HG02840 (cell line): Measurements from ENCODE around the gene PCDHGB5.
"Not testable (repeated sequence)": the region's sequence is repeated elsewhere in the genome, so short reads cannot be mapped to it uniquely, and the experiment has no call there.

Experiments used
- ATAC-seq: cut with Tn5 transposase; IDR thresholded peaks from one replicate; pipeline ENCODE4 v1.9.1; 2021; ENCODE audit warnings: mild to moderate bottlenecking, moderate library complexity, moderate number of reproducible peaks; ENCODE audit not compliant: unreplicated experiment, low FRiP score

PCDHGB5 gene

GRCh38 chr5:141375444-141376155, 22.1 kb upstream of the PCDHGB5 start:
- not testable (repeated sequence) for ATAC-seq

- ATAC-seq, result no peak
Measured at GRCh38 chr5:141382469-141383294, 15.1 kb upstream of the PCDHGB5 start, which contains the start of gene PCDHGA7. TSS of gene PCDHGA7 (plus strand) at chr5:141382742. CDS start at chr5:141382900, 158 bp downstream.

- ATAC-seq, result no peak
Measured at GRCh38 chr5:141383345-141383744, 14.4 kb upstream of the PCDHGB5 start.

- no peak for ATAC-seq
Measured at GRCh38 chr5:141384471-141385267, 13.1 kb upstream of the PCDHGB5 start.

DNA sequence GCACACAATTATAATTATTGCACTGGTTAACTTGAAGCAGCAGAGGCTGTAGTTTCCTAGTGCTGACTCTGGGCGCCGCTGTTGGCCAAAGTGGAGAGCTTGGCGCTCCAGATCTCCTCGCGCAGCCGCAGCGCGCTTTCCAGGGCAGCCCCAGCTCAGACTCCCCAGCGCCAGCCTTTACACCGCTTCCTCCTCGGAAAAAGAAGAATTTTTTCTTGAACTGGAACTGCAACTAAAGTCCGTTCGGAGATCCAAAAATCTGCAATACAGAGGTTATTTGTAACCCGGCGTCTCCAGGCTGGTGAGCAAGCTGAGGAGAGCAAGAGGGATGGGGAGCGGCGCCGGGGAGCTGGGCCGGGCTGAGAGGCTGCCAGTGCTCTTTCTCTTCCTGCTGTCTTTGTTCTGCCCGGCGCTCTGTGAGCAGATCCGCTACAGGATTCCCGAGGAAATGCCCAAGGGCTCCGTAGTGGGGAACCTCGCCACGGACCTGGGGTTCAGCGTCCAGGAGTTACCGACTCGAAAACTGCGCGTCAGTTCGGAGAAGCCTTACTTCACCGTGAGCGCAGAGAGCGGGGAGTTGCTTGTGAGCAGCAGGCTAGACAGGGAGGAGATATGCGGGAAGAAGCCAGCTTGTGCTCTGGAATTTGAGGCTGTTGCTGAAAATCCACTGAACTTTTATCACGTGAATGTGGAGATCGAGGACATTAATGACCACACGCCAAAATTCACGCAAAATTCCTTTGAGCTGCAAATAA, 10.0 kb upstream of the PCDHGB5 start, which contains the start of gene PCDHGB4:
Gene PCDHGB4 (plus strand): TSS at position 142 of the 755 bp plus-strand sequence. CDS start 187 bp downstream, at position 329.
- ATAC-seq, result not testable (repeated sequence)

DNA sequence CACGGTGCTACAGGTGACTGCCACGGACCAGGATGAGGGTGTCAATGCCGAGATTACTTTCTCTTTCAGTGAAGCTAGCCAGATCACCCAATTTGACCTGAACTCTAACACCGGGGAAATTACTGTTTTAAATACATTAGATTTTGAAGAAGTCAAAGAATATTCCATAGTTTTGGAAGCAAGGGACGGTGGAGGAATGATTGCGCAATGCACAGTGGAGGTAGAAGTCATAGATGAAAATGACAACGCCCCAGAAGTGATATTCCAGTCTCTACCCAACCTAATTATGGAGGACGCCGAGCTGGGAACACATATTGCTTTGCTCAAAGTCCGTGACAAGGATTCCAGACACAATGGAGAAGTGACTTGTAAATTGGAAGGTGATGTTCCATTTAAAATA, 9.1 kb upstream of the PCDHGB5 start:
- ATAC-seq, result no peak

GRCh38 chr5:141389153-141390042, 8.3 kb upstream of the PCDHGB5 start:
- ATAC-seq, result no peak

DNA sequence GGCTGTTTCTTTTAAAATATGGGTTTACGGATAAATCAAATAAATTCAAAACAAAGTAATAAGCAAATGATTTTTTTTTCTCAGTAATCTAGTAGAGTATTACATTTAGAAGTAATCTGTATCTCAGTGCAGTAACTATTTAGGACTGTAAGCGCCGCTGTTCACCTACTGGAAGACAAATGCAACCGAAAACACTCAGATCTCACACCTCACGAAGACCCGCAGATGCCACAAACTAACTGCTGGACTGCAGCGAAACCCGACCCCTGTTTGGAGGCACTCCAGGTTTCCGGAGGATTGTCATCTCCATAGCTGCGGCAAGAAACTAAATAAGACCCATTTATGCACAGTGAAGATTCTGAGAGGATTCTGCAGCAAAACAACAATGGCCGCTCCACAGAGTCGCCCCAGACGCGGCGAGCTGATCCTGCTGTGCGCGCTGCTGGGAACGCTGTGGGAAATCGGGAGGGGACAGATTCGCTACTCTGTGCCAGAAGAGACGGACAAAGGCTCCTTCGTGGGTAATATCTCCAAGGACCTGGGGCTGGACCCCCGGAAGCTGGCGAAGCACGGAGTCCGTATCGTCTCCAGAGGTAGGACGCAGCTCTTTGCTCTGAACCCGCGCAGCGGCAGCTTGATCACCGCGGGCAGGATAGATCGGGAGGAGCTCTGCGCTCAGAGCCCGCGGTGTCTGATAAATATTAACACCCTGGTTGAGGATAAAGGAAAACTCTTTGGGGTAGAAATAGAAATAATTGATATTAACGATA, 5.1 kb upstream of the PCDHGB5 start, which contains the start of gene PCDHGA8:
Gene PCDHGA8 (plus strand): TSS at position 205 of the 770 bp plus-strand sequence. CDS start 181 bp downstream, at position 386.
- no peak for ATAC-seq

GRCh38 chr5:141393267-141393666, 4.5 kb upstream of the PCDHGB5 start:
- no peak for ATAC-seq

DNA sequence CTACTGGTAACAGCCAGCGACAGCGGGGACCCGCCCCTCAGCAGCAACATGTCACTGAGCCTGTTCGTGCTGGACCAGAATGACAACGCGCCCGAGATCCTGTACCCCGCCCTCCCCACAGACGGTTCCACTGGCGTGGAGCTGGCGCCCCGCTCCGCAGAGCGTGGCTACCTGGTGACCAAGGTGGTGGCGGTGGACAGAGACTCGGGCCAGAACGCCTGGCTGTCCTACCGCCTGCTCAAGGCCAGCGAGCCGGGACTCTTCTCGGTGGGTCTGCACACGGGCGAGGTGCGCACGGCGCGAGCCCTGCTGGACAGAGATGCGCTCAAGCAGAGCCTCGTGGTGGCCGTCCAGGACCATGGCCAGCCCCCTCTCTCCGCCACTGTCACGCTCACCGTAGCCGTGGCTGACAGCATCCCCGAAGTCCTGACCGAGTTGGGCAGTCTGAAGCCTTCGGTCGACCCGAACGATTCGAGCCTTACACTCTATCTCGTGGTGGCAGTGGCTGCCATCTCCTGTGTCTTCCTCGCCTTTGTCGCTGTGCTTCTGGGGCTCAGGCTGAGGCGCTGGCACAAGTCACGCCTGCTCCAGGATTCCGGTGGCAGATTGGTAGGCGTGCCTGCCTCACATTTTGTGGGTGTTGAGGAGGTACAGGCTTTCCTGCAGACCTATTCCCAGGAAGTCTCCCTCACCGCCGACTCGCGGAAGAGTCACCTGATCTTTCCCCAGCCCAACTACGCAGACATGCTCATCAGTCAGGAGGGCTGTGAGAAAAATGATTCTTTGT, 3.2 kb upstream of the PCDHGB5 start:
- not testable (repeated sequence) for ATAC-seq

GRCh38 chr5:141398608-141399007, 861 bp downstream of the PCDHGB5 start:
- ATAC-seq, result no peak

DNA sequence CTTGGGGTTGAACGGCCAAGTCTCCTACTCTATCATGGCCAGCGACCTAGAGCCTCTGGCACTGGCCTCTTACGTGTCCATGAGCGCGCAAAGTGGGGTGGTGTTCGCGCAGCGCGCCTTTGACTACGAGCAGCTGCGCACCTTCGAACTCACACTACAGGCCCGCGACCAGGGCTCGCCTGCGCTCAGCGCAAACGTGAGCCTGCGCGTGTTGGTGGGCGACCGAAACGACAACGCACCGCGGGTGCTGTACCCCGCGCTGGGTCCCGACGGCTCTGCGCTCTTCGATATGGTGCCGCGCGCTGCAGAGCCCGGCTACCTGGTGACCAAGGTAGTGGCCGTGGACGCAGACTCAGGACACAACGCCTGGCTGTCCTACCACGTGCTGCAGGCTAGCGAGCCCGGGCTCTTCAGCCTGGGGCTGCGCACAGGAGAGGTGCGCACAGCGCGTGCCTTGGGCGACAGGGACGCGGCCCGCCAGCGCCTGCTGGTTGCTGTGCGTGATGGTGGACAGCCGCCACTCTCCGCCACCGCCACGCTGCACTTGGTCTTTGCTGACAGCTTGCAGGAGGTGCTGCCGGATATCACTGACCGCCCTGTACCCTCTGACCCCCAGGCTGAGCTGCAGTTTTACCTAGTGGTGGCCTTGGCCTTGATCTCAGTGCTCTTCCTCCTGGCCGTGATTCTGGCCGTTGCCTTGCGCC, 2.0 kb downstream of the PCDHGB5 start:
- ATAC-seq, result no peak

DNA sequence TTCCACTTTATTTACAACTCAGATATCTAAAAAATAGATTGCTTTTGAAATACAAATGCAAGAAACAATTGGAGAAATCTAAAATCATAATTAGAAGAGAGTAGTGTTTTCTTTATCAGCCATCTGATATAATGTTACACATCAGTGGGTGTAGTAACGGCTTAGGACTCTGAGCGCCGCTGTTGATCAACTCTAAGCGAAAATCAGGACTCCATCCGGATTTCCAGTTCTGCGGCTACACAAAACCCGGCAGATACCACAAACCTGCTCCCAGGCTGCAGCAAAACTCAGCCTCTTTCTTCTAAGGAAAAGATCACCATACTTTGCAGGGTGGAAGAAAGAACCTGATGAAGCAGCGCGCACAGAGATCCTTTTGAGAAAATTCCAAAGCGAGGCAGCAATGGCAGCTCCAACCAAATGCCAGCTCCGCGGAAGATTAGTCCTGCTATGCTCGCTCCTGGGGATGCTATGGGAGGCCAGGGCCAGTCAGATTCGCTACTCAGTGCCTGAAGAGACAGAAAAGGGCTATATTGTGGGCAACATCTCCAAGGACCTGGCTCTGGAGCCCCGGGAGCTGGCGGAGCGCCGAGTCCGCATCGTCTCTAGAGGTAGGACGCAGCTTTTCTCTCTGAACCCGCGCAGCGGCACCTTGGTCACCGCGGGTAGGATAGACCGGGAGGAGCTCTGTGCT, 5.0 kb downstream of the PCDHGB5 start, which contains the start of gene PCDHGA9:
Gene PCDHGA9 (plus strand): TSS at position 226 of the 691 bp plus-strand sequence. CDS start 175 bp downstream, at position 401.
- ATAC-seq, result no peak

DNA sequence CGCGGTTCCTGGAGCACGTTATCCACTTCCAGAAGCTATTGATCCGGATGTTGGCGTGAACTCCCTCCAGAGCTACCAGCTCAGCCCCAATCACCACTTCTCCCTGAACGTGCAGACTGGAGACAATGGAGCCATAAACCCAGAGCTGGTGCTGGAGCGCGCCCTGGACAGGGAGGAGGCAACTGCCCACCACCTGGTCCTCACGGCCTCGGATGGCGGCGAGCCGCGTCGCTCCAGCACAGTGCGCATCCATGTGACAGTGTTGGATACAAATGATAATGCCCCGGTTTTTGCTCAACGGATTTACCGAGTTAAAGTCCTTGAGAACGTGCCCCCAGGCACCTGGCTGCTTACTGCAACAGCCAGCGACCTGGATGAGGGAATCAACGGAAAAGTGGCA, 5.6 kb downstream of the PCDHGB5 start:
- ATAC-seq, result no peak

GRCh38 chr5:141407790-141408505, 10.2 kb downstream of the PCDHGB5 start, which contains the start of gene PCDHGB6:
TSS of gene PCDHGB6 (plus strand) at chr5:141408021. CDS start at chr5:141408203, 182 bp downstream.
- ATAC-seq, result not testable (repeated sequence)
